Stimulated activated CD8-positive, alpha-beta memory T cell treated with anti-CD3 and anti-CD28 coated beads, Interleukin-15, amount 100 ng/mL, for 24 hours (primary cell): ENCODE data around the gene TRMT11.
A peak's percentile ranks its signal among the peaks of the same experiment; 100 is the strongest.
"Not testable (repeated sequence)": the region's sequence is repeated elsewhere in the genome, so short reads cannot be mapped to it uniquely, and the experiment has no call there.

Experiments
- DNase-seq: peaks from one replicate; pipeline ENCODE4 v3.0.0-alpha.2; 2020; ENCODE audit warnings: low read depth

Gene TRMT11

DNA sequence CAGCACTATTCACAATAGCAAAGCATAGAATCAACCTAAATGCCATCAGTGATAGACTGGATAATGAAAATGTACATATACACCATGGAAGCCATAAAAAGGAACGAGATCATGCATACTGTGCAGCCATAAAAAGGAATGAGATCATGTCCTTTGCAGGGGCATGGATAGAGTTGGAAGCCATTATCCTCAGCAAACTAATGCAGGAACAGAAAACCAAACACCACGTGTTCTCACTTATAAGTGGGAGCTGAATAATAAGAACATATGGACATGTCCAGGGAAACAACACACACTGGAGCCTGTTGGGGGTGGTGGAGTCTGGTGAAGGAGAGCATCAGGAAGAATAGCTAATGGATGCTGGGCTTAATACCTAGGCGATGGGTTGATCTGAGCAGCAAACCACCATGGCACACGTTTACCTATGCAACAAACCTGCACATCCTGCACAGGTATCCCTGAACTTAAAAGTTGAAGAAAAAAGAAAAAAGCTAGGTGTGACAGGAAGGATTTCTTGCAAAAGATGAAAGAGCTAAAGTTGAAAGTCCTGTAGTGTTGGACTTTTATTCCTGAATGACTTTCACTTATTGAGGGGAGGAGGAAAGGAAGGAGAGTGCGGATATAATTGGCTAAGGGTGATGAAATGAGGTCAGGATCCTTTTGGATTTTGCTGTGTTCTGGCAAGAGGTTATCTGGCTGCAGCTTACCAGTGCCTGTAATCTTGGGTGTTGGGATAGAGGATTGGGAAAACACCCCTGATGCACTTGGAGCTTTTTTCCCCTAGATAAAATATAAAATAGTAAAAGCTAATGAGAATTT, 8.5 kb downstream of the TRMT11 start:
- DNase-seq: no peak

DNA sequence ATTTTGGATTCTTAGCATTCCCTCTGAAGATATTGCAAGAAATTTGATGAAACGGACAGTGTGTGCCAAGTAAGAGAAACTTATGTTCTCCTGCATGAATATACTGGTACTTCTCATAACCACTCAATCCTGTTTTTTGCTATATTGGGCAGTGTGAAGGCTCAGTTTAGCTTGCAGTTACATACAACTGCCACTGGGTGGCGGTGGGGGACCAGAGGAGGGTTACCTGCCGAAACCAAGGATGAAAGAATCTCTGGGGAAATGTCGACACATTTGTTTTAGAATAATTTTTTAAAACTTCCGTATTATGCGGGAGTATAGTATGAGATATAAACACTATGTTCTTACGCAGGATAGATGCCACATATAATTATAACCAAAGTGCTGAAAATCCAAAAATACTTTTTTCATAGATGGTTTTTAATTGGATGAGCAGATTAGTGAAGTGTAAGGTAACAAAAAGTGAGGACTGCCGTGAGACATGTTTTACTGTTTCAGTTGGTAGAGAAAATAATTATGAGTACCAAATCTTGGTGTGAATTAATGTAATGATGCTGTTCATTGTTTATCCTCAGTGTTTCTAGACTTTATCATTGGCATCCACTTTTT, 9.7 kb downstream of the TRMT11 start:
- peak; percentile 35 for DNase-seq

DNA sequence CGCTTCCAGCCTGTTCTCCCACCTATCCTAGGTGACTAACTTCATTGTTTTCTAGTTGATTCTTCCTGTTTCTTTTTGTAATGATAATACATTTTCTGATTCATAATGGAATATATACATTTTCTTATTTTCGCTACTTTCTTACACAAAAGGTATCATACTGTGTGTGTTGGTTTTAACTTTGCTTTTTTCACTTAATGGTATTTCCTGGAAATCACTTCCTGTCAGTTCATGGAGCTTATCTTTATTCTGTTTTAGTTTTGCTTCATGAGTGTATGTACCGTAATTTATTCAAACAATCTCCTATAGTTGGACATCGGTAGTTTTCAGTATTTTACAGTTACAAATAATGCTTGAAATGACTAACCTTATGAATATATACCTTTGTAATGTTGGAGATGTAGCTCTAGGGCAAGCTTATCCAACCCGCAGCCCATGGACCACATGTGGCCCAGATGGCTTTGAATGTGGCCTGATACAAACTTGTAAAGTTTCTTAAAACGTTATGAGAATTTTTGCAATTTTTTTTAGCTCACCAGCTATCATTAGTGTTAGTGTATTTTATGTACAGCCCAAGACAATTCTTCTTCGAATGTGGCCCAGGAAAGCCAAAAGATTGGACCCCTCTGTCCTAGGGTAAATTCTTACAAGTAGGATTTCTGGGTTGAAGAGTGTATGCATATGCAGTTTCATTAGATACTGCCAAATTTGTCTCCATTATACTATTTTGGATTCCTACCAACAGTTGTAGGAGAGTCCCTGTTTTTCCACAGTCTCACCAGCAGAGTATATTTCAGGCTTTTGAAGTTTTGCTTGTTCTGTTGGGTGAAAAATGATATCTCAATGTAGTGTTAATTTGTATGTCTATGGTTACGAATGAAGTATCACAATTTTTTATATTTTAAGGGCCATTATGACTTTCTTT, 16.7 kb downstream of the TRMT11 start:
- DNase-seq: no peak

DNA sequence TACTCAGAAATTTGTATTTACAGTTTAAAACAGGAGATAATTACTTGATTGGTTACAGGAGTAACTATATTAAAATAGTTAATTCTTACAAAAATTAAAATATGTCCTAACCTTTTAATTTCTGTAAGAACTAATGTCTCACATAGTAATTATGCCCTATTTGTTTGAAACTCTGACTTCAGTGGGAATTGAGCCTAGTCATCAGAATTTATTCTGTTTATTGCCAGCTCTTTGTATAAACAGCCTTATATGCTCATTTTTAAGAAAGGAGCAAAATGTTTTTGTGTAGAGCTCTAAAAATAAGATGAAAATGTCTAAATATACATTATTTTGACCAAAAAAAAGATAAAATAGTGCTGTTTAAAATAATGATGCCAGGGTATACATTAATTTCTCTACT, 21.5 kb downstream of the TRMT11 start:
- no peak for DNase-seq

DNA sequence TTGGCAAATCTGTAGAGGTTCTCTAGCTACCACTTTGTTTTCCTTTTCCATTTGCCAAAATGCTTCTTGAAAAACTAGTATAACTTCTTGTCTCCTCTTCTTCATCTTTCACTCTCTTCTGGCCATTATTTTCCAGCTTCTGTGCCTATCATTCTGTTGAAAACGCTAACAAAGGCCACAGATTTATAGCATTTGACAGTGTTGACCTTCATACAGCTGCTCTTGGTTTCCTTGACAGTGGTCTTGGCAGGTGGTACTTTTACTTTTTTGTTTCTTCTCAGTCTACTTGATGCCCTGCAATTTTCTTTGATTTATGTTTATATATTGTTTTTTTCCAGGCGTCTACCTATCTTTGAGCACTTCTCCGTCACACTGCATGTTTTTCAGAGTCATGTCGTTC, 23.7 kb downstream of the TRMT11 start:
- no peak for DNase-seq

DNA sequence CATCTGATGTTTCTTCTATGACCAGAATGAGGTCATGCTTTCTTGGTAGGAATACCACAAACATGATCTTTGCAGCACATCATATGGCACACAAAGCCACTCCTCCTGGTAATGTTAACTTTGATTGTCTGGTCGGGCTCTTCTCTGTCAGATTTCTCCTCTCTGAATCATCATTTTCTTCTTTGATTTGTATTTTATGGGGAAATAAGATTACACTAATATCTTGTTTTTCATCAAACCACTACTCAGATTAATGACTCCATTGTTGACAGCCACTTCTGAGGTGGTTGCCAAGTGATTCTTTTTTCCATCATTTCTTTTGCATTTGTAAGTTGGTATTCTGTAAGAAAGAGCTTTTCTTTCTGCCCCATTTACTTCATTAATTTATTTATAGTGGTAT, 29.5 kb downstream of the TRMT11 start:
- DNase-seq: no peak

DNA sequence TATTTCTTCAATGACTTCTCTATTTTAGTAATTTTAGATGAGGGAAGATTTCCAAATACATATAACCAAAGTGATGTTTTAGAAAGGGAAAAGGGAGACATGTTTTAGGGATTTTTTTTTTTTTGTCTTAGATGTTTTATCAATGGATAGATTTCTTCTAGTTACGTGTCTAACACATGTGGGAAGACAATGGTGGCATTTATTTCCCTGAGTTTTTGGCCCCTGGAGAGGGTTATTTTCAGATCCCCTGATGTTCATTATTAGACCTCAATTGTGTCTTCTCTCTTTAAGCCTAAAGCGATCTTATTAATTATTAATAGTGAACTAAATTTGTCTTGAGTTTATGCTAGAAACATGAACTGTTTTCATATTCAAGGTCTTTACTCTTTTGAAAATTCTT, 30.3 kb downstream of the TRMT11 start:
- no peak for DNase-seq

DNA sequence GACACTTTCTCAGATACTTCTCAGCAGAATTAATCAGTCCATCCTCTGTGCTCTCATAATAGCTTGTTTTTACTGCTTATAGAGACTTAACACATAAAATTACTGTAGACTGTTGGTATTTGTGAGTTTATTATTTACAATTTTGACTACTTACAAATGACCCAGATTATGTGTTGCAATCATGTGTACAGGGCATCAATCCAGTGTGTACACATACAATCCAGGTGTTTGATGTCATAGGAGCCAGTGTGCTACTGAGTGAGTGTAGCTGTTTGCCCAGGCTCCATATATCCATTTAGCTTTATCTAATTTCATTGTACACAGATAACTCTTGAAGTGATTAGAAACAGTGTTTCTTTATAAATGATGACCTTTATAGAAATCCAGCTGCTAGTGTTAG, 31.3 kb downstream of the TRMT11 start:
- DNase-seq: no peak

DNA sequence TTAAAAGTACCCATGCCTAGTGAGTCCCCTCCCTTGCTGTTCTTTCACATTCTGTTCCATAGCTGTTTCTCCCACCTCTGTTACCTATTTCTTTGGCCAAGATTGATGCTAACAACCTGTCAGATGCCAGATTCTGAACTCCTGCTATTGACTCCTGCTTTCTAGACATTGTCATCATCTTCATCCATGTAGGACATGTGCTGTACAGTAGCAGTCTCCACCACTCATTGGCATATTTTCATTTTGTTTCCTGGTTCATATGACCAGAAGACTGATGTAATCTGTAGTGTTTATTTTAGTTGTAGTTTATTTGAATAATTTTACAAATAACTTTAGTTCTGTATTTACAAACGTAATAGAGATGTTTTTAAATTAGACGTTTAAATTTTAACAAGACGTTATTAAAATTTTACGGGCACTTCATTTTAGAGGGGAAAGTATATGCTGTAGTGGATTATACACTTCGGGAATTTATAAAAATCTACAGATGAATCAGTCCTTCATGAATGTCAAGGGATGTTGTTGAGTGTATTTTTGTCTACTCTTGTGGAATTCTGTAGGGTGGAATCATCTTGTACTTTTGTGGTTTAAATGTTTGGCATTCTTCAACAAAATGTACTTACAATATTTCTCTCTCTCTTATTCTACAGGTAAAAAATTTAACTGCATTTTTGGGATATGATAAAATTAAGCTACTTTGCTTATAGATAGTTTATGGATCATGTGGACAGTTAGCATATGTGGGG, 34.1 kb downstream of the TRMT11 start:
- no peak for DNase-seq

DNA sequence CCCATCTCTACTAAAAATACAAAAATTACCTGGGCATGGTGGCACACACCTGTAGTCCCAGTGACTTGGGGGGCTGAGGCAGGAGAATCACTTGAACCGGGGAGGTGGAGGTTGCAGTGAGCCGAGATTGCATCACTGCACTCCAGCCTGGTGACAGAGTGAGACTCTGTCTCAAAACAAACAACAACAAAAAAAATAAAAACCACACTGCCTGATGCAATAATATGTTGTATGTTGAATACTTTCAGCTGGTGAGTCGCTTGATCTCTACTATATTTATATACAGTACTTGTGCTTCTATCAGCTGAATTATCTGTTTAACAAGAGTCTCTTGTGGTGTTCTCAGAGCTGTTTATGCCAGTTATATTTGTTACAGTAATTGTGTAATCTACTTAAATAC, 37.1 kb downstream of the TRMT11 start:
- DNase-seq: not testable (repeated sequence)

DNA sequence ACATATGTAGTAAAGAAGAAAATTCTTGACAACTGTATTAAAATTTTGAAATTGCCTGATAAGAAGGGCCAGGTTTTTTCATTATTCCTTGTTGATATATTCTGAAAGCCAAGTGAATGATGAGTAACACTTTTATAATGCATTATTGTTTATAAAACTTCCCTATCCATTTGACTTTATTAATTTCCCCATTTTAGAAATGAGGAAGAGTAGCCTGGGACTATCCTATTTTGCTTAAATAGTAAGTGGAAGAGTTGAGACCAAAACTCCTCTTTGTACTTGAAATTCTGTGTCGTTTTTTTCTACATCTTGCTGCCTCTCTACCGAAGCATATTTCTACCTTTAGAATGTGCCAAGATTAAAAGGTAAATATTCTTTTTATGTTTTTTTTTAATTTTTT, 39.7 kb downstream of the TRMT11 start:
- DNase-seq: no peak

DNA sequence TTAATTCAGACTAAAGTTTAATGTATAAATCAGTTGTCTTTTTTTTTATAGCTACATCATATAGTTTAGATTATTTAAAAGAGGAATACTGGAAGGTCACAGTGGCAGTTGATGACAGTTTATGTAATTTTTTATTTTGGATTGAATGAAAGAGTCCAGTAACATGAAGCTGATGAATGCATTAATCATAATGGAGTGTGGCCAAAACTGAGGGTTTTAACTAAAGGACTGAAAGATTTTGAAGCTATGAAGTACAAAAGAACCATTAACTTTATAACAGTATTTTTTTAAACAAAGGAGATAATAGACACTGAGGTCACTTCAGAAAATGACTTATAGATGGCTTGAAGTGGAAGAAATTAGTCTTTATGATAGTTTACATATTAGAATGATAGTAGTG, 41.3 kb downstream of the TRMT11 start:
- no peak for DNase-seq

DNA sequence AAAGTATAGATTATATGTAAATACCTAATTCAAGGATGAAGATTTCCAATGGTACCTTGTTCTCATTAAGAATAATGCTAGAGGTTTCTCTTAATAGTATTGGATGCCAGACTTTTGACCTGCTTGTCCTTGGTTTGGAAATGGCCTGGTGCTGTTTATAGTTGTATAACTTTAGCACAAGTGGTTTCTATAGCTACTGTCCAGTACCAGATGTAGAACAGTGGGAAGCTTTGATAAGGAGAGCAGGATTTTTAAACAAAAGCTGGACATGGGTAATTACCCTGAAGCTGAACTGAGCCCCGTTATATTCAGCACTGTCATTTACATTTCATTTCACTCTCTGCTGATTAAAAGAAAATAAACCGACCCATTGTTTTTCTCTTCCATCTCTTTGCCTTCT, 43.7 kb downstream of the TRMT11 start:
- no peak for DNase-seq

DNA sequence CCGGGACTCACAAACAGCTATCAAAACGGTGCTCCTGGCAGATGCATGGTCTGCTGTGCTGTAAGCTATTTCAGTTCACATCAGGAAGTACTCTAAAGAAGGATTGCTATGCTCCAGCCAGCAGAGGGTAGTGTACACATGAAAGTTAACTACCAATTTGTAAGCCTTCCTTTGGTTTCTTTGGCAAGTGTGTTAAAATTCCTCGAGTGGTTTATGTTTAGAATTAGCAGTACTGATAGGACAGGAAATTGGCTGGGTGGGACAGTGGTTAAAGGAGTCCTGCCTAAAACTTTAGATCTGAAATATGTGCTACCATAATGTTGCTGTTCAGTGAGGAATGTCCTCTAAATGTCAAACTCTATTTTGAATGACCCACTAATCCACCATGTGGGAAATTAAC, 47.4 kb downstream of the TRMT11 start:
- no peak for DNase-seq

DNA sequence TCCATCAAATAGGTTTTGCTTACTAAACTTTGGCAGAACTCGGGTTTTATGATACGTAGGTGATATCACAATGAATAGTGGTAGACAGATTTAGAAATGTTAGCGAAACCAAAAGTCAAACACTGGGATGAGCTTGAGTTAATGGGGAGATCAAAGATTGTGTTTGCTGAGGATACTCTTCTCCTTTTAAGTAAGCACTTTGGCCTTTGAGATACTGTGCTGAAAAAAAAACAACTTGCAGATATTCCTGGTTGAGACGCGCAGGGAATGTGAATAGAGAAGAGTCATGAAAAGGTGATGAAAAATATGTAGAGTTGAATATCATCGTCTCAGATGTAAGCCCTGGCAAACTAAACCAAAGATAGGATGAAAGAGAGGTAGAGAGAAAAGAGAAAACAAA, 48.3 kb downstream of the TRMT11 start:
- DNase-seq: no peak

DNA sequence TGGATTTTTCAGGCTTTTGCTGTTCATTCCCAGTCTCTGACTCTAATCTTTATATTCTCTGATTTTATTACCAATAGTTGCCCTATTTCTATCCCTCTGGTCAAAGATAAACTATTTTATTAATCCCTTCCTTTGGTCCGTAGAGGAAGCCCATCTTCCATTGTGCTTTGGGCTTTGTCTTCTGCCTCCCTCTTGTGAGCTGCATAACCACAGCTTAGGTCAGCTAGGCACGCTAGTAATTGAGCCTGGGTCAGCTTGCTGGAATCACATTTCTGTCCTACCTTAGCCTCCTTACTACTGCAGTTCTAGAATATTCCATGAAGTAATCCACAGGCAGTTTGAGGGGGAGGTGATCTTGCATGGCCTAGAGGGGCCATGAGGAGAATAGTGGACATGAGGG, 49.4 kb downstream of the TRMT11 start:
- DNase-seq: no peak

DNA sequence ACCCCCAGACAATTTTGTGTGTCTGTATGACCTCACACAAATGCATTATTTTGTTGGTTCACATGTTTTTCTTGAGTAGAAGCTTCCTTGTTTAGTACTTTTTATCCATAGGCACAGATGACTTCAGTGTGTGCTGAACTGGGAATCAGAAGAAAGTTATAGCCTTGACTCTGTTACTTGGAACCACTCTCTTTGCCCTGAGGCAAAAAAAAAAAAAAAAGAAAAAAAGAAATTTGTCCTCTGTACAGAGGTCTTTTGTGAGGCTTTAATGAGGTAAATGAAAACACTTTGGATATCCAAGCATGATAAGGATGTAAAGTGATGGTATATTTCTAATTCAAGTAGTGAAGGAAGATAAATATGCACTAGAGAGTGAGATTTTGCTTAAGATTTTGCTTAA, 51.9 kb downstream of the TRMT11 start:
- DNase-seq: no peak

DNA sequence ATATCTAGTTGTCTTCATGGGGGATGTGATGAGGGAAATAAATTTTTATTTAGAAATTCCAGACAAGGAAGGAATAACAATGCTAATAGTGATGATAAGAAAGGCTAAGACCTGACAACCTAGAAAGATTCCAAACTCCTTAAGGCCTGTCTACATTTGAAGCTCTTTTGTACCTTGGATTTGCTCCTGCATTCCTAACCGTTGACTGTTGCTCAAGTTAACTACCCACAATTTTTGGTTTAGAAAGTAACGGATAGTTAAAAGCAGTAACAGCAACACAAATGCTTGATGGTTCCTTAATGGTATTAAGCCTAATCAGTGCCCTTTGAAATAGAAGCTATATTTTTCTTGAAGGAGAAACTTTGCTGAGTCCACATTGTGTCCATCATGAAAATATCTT, 52.9 kb downstream of the TRMT11 start:
- DNase-seq: no peak

DNA sequence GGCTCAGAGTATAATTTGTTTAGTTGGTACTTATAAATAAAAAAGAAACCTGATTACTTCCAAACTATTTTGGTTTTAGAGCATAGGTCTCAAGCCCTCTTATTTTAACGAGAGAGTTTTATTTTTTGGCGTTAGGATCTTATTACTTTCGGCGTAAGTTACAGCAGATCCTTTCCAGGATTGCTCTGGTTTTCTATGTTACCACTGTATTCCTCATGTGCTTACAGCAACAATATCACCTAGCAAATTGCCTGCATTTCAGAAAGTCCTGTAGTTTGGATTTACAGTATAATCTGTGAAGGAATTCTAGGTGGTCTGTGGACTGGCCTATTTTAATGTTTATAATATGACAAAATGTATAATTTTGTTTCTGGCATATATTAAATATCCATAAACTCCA, 54.1 kb downstream of the TRMT11 start:
- DNase-seq: no peak

DNA sequence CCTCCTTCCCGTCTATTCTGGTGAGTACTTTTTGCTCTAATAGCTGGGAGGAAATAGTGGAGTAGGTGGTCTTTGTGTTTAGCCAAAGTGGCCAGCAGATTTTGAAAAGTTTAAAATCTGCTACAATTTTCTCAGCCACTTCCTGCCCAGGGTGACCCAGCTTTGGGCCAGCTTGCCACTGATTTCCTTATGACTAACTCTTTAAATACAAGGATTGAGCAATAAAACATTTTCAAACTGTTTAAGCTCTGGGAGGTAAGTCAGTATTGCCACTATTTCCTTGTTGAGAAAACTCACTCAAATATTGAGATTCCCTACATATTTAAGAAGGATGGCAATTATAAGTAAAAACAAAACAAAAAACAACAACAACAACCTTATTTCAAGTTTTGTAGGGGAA, 54.5 kb downstream of the TRMT11 start:
- no peak for DNase-seq

DNA sequence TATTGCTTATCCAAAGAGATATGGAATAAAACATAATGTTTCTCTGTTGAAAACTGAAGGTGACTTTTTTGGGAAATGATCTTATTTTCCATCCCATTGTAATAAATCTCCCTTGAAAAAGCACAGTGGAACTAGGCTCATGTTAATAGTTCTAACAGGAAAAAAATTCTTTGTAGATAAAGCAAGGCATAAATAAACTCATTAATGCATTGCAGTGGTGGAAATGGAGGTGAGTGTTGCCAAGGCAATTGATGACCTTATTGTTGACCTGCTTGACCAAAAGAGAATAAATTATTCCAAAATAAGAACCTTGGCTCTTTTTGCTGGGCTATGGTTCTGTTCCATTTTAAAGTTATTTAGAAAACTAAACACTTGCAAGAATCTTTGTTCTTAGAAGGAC, 55.2 kb downstream of the TRMT11 start:
- DNase-seq: no peak

DNA sequence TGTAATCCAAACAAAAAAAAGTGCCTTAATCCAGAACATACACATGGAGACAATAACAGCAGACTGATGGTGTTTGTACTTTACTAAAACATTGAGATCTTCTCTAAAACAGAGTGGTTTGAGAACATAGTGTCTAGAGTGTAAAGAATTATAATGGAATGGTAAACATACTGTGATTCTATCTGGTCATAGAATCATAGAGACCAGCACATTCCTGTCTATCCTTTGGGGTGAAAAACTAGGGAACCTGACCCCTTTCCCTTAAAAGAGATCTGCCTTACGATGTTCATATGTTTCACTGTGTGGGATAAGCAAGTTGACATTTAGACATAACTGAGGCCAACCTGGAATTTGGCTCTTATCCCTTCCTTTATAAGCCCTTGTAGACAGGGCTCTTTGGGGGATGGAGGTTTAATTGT, 55.7 kb downstream of the TRMT11 start:
- no peak for DNase-seq
